Activated CD8-positive, alpha-beta T cell treated with anti-CD3 and anti-CD28 coated beads for 36 hours (primary cell): Measurements from ENCODE around the gene TRUB1. TPM values are rescaled to one million over a fixed set of nuclear protein-coding genes. Genes with fewer than 3 reads are reported as not detected.

Experiments used
- ATAC-seq: fragments of 200-7000 bp; cut with Tn5 transposase; one replicate; pipeline ENCODE4 v1.10.0; 2021; ENCODE audit warnings: mild to moderate bottlenecking, moderate library complexity
- CTCF ChIA-PET: fragments of 350-600 bp; sonication (Branson Sonifier 250); formaldehyde crosslinking; loops from one replicate; lab custom pipeline; 2021; ENCODE audit warnings: antibody characterized with exemption; lab: Charles Lee
- POLR2A ChIA-PET: fragments of 350-600 bp; sonication (Branson Sonifier 250); formaldehyde crosslinking; loops from one replicate; lab custom pipeline; 2021; ENCODE audit warnings: antibody characterized with exemption; lab: Charles Lee
- DNase-seq: peaks from one replicate; pipeline ENCODE4 v3.0.0-alpha.2; 2020
- H3K27ac Mint-ChIP-seq: one replicate; pipeline ENCODE4 v1.8.0; 2021; ENCODE audit warnings: mild to moderate bottlenecking, mixed read lengths
- H3K27me3 Mint-ChIP-seq: one replicate; pipeline ENCODE4 v1.8.0; 2021; ENCODE audit warnings: mixed read lengths
- H3K36me3 Mint-ChIP-seq: one replicate; pipeline ENCODE4 v1.8.0; 2021; ENCODE audit warnings: low read depth, mixed read lengths
- H3K4me1 Mint-ChIP-seq: one replicate; pipeline ENCODE4 v1.8.0; 2021; ENCODE audit warnings: low read depth, mixed read lengths
- H3K4me3 Mint-ChIP-seq: one replicate; pipeline ENCODE4 v1.8.0; 2021; ENCODE audit warnings: mild to moderate bottlenecking, moderate library complexity, mixed read lengths
- H3K9me3 Mint-ChIP-seq: one replicate; pipeline ENCODE4 v1.8.0; 2021; ENCODE audit warnings: mixed read lengths
- intact Hi-C: fragments of 100-400 bp; cut with micrococcal nuclease; formaldehyde crosslinking; loops from one replicate; pipeline ENCODE4 v1.10.0; 2022
- total RNA-seq, 2 experiments: library from RNA; stranded (reverse); gene quantifications; one replicate each; pipeline ENCODE4 v1.2.3, GENCODE V29; 2021
- TF ChIP-seq, protein P1 (sequence below): fragments of 200-600 bp; IDR thresholded peaks from one replicate; pipeline ENCODE4 v1.8.0; 2022; ENCODE audit warnings: antibody characterized with exemption, mild to moderate bottlenecking

TRUB1 gene
- total RNA-seq, 2 experiments from 2014 or later = 14.9 to 16.8 TPM

DNA sequence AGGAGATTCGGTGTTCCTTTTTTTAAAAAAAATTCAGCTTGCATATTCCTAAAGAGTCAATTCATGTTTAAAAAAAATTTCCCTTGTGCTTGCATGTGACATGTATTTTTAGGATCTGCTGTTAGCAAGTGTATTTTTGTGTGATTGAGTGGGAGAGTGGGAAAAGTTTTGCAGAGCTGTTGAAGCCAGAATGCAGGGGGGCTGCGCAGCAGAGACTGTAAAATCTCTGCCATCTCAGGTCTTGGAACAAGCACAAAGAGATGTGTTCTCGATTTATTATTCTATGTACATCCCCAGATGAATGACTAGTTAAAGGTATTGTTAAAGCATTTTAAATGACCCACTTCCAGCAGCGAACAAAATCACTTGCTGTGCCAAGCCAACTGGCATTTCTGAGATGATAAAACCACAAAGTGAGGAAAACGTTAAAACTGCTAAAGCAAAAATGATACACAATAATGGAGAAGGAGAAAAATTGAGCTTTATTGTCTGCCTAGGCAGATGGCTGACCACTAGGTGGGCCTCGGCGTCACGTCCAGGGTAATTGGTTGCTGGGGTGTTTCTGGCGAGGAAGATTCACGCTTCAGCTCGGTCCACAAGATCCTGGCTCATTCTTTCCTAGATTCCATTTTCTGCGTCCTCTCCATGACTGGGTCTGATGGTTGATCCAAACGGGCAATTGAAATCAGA, 88.2 kb downstream of the TRUB1 start:
- no peak for DNase-seq
- no peaks in the 10 kb centered on the region for H3K36me3 Mint-ChIP-seq
- POLR2A ChIA-PET = no interaction called here
- H3K4me1 Mint-ChIP-seq = no peaks in the 10 kb centered on the region
- no peaks in the 10 kb centered on the region for H3K9me3 Mint-ChIP-seq
- ATAC-seq = no peak
- no peak overlapping the region for H3K27ac Mint-ChIP-seq
- H3K4me3 Mint-ChIP-seq = no peak overlapping the region
- CTCF ChIA-PET = no interaction called here
- peaks cover 2% of the 10 kb centered on the region for H3K27me3 Mint-ChIP-seq
- TF ChIP-seq, protein P1, sequence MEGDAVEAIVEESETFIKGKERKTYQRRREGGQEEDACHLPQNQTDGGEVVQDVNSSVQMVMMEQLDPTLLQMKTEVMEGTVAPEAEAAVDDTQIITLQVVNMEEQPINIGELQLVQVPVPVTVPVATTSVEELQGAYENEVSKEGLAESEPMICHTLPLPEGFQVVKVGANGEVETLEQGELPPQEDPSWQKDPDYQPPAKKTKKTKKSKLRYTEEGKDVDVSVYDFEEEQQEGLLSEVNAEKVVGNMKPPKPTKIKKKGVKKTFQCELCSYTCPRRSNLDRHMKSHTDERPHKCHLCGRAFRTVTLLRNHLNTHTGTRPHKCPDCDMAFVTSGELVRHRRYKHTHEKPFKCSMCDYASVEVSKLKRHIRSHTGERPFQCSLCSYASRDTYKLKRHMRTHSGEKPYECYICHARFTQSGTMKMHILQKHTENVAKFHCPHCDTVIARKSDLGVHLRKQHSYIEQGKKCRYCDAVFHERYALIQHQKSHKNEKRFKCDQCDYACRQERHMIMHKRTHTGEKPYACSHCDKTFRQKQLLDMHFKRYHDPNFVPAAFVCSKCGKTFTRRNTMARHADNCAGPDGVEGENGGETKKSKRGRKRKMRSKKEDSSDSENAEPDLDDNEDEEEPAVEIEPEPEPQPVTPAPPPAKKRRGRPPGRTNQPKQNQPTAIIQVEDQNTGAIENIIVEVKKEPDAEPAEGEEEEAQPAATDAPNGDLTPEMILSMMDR = no peak
- intact Hi-C loops = no loop called here

DNA sequence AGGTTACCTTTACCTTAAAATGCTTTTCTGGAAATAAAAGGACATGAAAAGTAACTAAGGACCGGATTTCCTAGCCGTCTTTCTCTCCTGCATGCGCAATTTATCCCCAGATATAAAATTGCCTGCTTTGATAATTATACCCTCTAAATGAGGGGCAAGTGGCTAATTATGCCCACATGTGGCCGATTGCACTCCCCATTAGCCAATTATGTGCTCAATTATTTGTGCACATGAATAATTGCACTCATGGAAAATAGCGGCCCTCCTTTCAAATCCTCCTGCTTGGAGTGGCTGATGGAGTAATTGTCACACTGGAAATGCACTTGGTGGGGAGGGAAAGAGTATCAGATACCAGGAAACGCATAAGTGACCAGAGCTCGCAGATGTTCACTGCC, 88.7 kb downstream of the TRUB1 start:
- H3K36me3 Mint-ChIP-seq = no peaks in the 10 kb centered on the region

More for the DNA sequence above, 88.7 kb downstream of the TRUB1 start:
- Mint-ChIP-seq H3K27me3 (peaks cover 2% of the 10 kb centered on the region), H3K4me3 (no peak overlapping the region), H3K9me3 (no peaks in the 10 kb centered on the region), H3K4me1 (no peaks in the 10 kb centered on the region), H3K27ac (no peak overlapping the region)
- no peak for ATAC-seq
- intact Hi-C loops = no loop called here
- ChIA-PET CTCF (no interaction called here), POLR2A (no interaction called here)
- no peak for DNase-seq
- TF ChIP-seq, protein P1 = no peak

Other genes starting within 250 kb of the TRUB1 start
- gene FHIP2A, start 116.4 kb upstream of the TRUB1 start, total RNA-seq = 10 to 100 TPM; 12.6 to 16.6 TPM
- gene ATRNL1, start 155.2 kb downstream of the TRUB1 start, total RNA-seq = not detected